ENCODE results near the gene MICAL3. TPM values are rescaled to one million over a fixed set of nuclear protein-coding genes. Genes with fewer than 3 reads are reported as not detected.

The MICAL3 gene
- total RNA-seq, 4 donors from 2014 or later: 30.4 to 57.1 (median 37.7) TPM

DNA sequence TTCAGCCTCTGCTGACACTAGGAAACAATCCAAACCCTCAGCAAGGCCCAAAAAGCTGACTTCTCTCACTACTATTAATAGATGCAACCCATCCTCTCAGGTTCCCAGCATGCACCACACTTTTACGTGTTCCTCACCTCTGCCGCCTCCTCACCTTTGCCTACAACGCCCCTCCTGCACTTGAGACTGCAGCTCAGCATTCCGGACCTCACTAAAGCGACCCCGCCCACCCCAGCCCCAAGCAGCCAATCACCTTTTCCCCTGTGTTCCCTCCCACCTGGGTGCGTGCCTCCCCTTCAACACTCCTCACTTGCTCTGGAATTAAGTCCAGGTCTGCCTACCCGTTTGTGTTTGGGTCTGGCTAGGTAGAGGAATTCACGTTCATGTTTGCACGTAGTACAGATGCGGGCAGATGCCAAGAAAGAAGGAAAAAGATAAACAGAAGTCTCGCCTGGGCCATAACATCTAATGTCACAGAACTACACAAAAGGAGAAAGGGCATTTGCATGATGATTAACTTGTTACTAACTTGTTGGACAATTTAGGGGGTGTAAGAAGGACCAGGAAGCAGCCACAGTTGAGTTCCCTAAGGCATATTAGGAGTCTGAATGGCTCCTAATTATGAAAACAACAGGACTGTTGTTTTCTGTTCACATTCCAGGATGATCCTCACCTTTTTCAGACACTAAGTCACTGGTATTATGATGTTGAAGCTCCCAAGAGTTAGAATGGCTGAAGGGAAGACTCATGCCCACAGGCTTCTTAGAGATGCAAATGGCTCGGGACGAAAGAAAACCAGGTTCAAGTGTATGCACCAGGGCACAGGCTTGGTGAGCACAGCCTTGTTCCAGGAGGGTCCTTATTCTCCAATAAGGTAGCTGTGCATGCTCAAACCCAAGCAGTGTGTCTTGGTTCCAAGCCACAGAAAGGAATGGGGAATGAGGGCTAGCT, 102.2 kb downstream of the MICAL3 start:
- H3K27me3 ChIP-seq: no peaks in the 10 kb centered on the region
- TF ChIP-seq POLR2A (IDR thresholded peaks at IDR 0.05) (no peak), POLR2AphosphoS5 (IDR thresholded peaks at IDR 0.05) (no peak), EP300 (IDR thresholded peaks at IDR 0.05) (no peak), CTCF (IDR thresholded peaks at IDR 0.05) (no peak)
- no peaks in the 10 kb centered on the region for H3K9me3 ChIP-seq
- WGBS: 58% methylated on average over 14 of the region's 14 CpGs
- no peaks in the 10 kb centered on the region for H3K36me3 ChIP-seq
- no peak overlapping the region for H3K4me3 ChIP-seq
- H3K4me1 ChIP-seq: peaks cover 60% of the 10 kb centered on the region
- peak overlapping the region; percentile 30 for H3K27ac ChIP-seq
- DNase-seq (ENCODE audit: low spot score in 2 of 2): no peak

GRCh38 chr22:17920992-17921650, 103.2 kb downstream of the MICAL3 start:
- Histone ChIP-seq H3K9me3 (no peaks in the 10 kb centered on the region), H3K4me3 (no peak overlapping the region), H3K36me3 (no peaks in the 10 kb centered on the region), H3K27me3 (no peaks in the 10 kb centered on the region), H3K4me1 (peaks cover 60% of the 10 kb centered on the region), H3K27ac (no peak overlapping the region)
- WGBS: 78% methylated on average over 6 of the region's 6 CpGs
- no peak for TF ChIP-seq POLR2AphosphoS5 (IDR thresholded peaks at IDR 0.05)
- no peak for TF ChIP-seq EP300 (IDR thresholded peaks at IDR 0.05)
- no peak for TF ChIP-seq POLR2A (IDR thresholded peaks at IDR 0.05)
- TF ChIP-seq CTCF (IDR thresholded peaks at IDR 0.05): no peak
- DNase-seq (ENCODE audit: low spot score in 2 of 2): no peak

- no peaks in the 10 kb centered on the region for H3K36me3 ChIP-seq
- DNase-seq (ENCODE audit: low spot score in 2 of 2): no peak
- WGBS: 55% methylated on average over 15 of the region's 15 CpGs
- H3K27me3 ChIP-seq: no peaks in the 10 kb centered on the region
- TF ChIP-seq POLR2AphosphoS5 (IDR thresholded peaks at IDR 0.05) (no peak), EP300 (IDR thresholded peaks at IDR 0.05) (no peak), CTCF (IDR thresholded peaks at IDR 0.05) (no peak), POLR2A (IDR thresholded peaks at IDR 0.05) (no peak)
- no peaks in the 10 kb centered on the region for H3K9me3 ChIP-seq
- H3K27ac ChIP-seq: peak overlapping the region; percentile 59
- H3K4me3 ChIP-seq: peak overlapping the region; percentile 15
- peaks cover 60% of the 10 kb centered on the region for H3K4me1 ChIP-seq
These were observed 104.2 kb downstream of the MICAL3 start for GRCh38 chr22:17920145-17920605.

DNA sequence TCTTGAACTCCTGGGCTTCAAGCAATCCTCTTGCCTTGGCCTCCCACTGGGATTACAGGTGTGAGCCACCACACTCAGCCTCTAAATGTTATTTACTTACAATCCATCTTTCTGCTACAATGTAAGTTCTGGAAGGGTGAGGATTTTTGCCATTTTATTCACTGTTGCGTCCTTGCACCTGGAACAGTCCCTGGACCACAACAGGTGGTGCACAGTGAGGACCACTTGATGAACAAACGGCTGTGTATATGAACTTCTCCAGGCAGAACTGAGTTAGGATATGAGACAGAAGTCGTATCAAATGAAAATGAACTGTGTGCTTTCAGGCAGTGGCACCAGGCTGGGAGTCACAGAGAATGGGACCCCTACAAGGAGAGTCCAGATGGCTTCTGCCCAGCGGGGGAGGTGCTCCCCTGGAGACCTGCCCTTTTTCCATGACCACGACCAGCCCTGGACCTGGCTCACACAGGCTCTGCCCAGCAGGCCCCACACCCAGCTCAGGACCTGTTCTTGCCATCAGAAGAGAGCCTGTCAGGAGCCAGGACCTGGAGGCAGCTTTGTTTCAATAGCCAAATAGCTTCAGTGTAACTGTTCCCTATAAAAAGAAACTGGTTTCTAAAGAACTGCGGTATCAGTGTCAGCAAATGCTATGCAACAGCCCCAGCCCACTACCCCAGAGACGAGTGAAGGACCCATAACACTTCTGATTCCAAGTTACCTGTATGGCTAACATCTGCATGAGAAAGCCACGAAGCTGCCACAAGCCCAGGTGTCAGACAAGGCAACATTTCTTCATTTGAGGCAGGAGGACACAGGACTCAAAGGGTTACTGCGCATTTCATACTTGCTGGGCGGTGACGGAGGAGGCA, 104.9 kb downstream of the MICAL3 start:
- Histone ChIP-seq H3K36me3 (no peaks in the 10 kb centered on the region), H3K9me3 (no peaks in the 10 kb centered on the region), H3K27me3 (no peaks in the 10 kb centered on the region), H3K4me3 (peak overlapping the region; percentile 15), H3K4me1 (peaks cover 54% of the 10 kb centered on the region), H3K27ac (peak overlapping the region; percentile 59)
- DNase-seq (ENCODE audit: low spot score in 2 of 2): no peak
- no peak for TF ChIP-seq CTCF (IDR thresholded peaks at IDR 0.05)
- no peak for TF ChIP-seq POLR2A (IDR thresholded peaks at IDR 0.05)
- TF ChIP-seq POLR2AphosphoS5 (IDR thresholded peaks at IDR 0.05): no peak
- TF ChIP-seq EP300 (IDR thresholded peaks at IDR 0.05): no peak
- WGBS: 54% methylated on average over 11 of the region's 11 CpGs

Data from suprapubic skin (tissue), 4 donors.